H1 (cell line): ENCODE measurements around the gene ANKFY1. TPM values are rescaled to one million over a fixed set of nuclear protein-coding genes. Genes with fewer than 3 reads are reported as not detected.

Source experiments
- CTCF ChIA-PET: fragments of 300-600 bp; sonication (Branson Sonifier 250); formaldehyde crosslinking; loops from one replicate; lab custom pipeline; 2021; ENCODE audit not compliant: partially characterized antibody; lab: Charles Lee
- POLR2A ChIA-PET: fragments of 300-600 bp; sonication (Branson Sonifier 250); formaldehyde crosslinking; loops from one replicate; lab custom pipeline; 2021; ENCODE audit warnings: inconsistent platforms; ENCODE audit not compliant: partially characterized antibody; lab: Charles Lee
- DNase-seq, 2 experiments: peaks; one replicate each; pipeline versions ENCODE4 v3.0.0 to v3.0.0-alpha.2; 2010 to 2022; ENCODE audit warnings: low spot score in 2 of 2, low read depth in 1 of 2, mixed read lengths in 1 of 2
- FAIRE-seq: peaks from 2 replicates; lab custom pipeline; 2011; peaks lifted over from hg19 to GRCh38; lab: Jason Lieb, UNC
- H2AFZ ChIP-seq: 2 replicates; pipeline ENCODE4 v1.8.1; 2012; ENCODE audit warnings: low read length, inconsistent platforms
- H2AK5ac ChIP-seq: 2 replicates; pipeline ENCODE4 v1.6.1; 2013; ENCODE audit warnings: low read depth, low read length
- H2BK120ac ChIP-seq: replicated peaks from 2 replicates; pipeline ENCODE3; 2013; ENCODE audit warnings: low read depth, low read length, inconsistent platforms
- H2BK12ac ChIP-seq: 2 replicates; pipeline ENCODE4 v1.6.1; 2013; ENCODE audit warnings: low read depth, low read length
- H2BK15ac ChIP-seq: 2 replicates; pipeline ENCODE4 v1.6.1; 2013; ENCODE audit warnings: low read length
- H2BK20ac ChIP-seq: 2 replicates; pipeline ENCODE4 v1.6.1; 2013; ENCODE audit warnings: low read length
- H2BK5ac ChIP-seq: 2 replicates; pipeline ENCODE4 v1.6.1; 2013; ENCODE audit warnings: low read depth, low read length
- H3K14ac ChIP-seq: 2 replicates; pipeline ENCODE4 v1.6.1; 2013; ENCODE audit warnings: inconsistent platforms; ENCODE audit not compliant: insufficient read length
- H3K18ac ChIP-seq: 2 replicates; pipeline ENCODE4 v1.6.1; 2013; ENCODE audit warnings: low read length; ENCODE audit errors: extremely low read depth
- H3K23ac ChIP-seq: 2 replicates; pipeline ENCODE4 v1.6.1; 2013; ENCODE audit warnings: inconsistent platforms; ENCODE audit not compliant: insufficient read length
- H3K23me2 ChIP-seq: 2 replicates; pipeline ENCODE4 v1.6.1; 2013; ENCODE audit warnings: low read depth, low read length
- H3K27ac ChIP-seq: 2 replicates; pipeline ENCODE4 v1.6.1; 2011; ENCODE audit warnings: low read depth, low read length, inconsistent platforms
- H3K27me3 ChIP-seq, 4 experiments: replicated peaks in 1 of 4; 1 replicate in 1 of 4; 2 replicates in 3 of 4; pipeline versions ENCODE4 v1.6.1 to v1.8.1; 2011 to 2013; ENCODE audit warnings: low read length in 3 of 4, mild to moderate bottlenecking in 3 of 4, inconsistent platforms in 2 of 4, mixed read lengths in 2 of 4, moderate library complexity in 1 of 4; ENCODE audit not compliant: control insufficient read depth in 3 of 4, insufficient read depth in 3 of 4; ENCODE audit errors: extremely low read depth in 1 of 4
- H3K36me3 ChIP-seq, 4 experiments: 2 replicates each; pipeline versions ENCODE4 v1.6.1 to v1.8.1; 2011 to 2013; ENCODE audit warnings: mild to moderate bottlenecking in 4 of 4, low read length in 3 of 4, moderate library complexity in 2 of 4, control low read depth in 1 of 4, inconsistent platforms in 1 of 4; ENCODE audit not compliant: insufficient read depth in 4 of 4, control insufficient read depth in 2 of 4
- H3K4ac ChIP-seq: replicated peaks from 2 replicates; pipeline ENCODE3; 2013; ENCODE audit warnings: low read length, low read depth, mixed read lengths, inconsistent platforms; ENCODE audit not compliant: insufficient read length
- H3K4me1 ChIP-seq, 4 experiments: replicated peaks in 1 of 4; 1 replicate in 1 of 4; 2 replicates in 3 of 4; pipeline versions ENCODE4 v1.6.1 to v1.8.1; 2011 to 2013; ENCODE audit warnings: low read length in 3 of 4, inconsistent platforms in 2 of 4, mixed read lengths in 1 of 4; ENCODE audit not compliant: insufficient read depth in 4 of 4, control insufficient read depth in 3 of 4
- H3K4me2 ChIP-seq, 2 experiments: 2 replicates each; pipeline versions ENCODE4 v1.6.1 to v1.8.1; 2011 to 2013; ENCODE audit warnings: low read depth in 2 of 2, low read length in 2 of 2, control low read depth in 1 of 2, inconsistent platforms in 1 of 2, mild to moderate bottlenecking in 1 of 2; ENCODE audit not compliant: insufficient read depth in 1 of 2
- H3K4me3 ChIP-seq, 4 experiments: fragments of 200-600, 300-600 bp in 1 of 4; sonication (generic), shearing (Covaris generic), sonication (Bioruptor Twin) in 1 of 4; 2 replicates each; pipeline versions ENCODE4 v1.5.1 to v1.8.1; 2011 to 2016; ENCODE audit warnings: low read length in 4 of 4, low read depth in 3 of 4, control low read depth in 2 of 4, inconsistent platforms in 2 of 4, mild to moderate bottlenecking in 2 of 4, mixed read lengths in 1 of 4, moderate library complexity in 1 of 4; ENCODE audit not compliant: insufficient read depth in 2 of 4; ENCODE audit errors: extremely low read depth in 1 of 4
- H3K56ac ChIP-seq: replicated peaks from 2 replicates; pipeline ENCODE3; 2013; ENCODE audit warnings: low read depth, mild to moderate bottlenecking, mixed read lengths, low read length, inconsistent platforms; ENCODE audit not compliant: insufficient read length
- H3K79me1 ChIP-seq: 2 replicates; pipeline ENCODE4 v1.6.1; 2013; ENCODE audit warnings: low read depth, low read length, control low read depth
- H3K79me2 ChIP-seq, 2 experiments: 2 replicates each; pipeline versions ENCODE4 v1.6.1 to v1.8.1; 2012 to 2013; ENCODE audit warnings: low read length in 2 of 2, mild to moderate bottlenecking in 2 of 2, inconsistent platforms in 1 of 2; ENCODE audit not compliant: insufficient read depth in 2 of 2, control insufficient read depth in 1 of 2
- H3K9ac ChIP-seq, 4 experiments: replicated peaks in 1 of 4; 1 replicate in 1 of 4; 2 replicates in 3 of 4; pipeline versions ENCODE4 v1.6.1 to v1.8.1; 2011 to 2013; ENCODE audit warnings: low read depth in 3 of 4, low read length in 3 of 4, control low read depth in 2 of 4, mild to moderate bottlenecking in 2 of 4, moderate library complexity in 2 of 4, inconsistent platforms in 1 of 4; ENCODE audit errors: extremely low read depth in 1 of 4
- H3K9me3 ChIP-seq, 2 experiments: 2 replicates each; pipeline versions ENCODE4 v1.6.1 to v1.8.1; 2012 to 2013; ENCODE audit warnings: mild to moderate bottlenecking in 2 of 2, moderate library complexity in 2 of 2, control low read depth in 1 of 2, inconsistent platforms in 1 of 2, low read depth in 1 of 2, low read length in 1 of 2, mixed read lengths in 1 of 2; ENCODE audit not compliant: insufficient read depth in 2 of 2
- H4K20me1 ChIP-seq, 2 experiments: replicated peaks in 1 of 2; 2 replicates each; pipeline versions ENCODE3 to v1.8.1; 2011 to 2013; ENCODE audit warnings: inconsistent platforms in 2 of 2, low read length in 2 of 2, mild to moderate bottlenecking in 1 of 2; ENCODE audit not compliant: insufficient read depth in 2 of 2, control insufficient read depth in 1 of 2
- H4K5ac ChIP-seq: 2 replicates; pipeline ENCODE4 v1.6.1; 2013; ENCODE audit warnings: low read length, low read depth, mixed read lengths, inconsistent platforms; ENCODE audit not compliant: insufficient read length
- H4K8ac ChIP-seq: 2 replicates; pipeline ENCODE4 v1.8.0; 2013; ENCODE audit warnings: mild to moderate bottlenecking, moderate library complexity, low read length, inconsistent platforms; ENCODE audit not compliant: insufficient read depth; ENCODE audit errors: extremely low read depth
- H4K91ac ChIP-seq: replicated peaks from 2 replicates; pipeline ENCODE3; 2013; ENCODE audit warnings: low read length, mixed read lengths, inconsistent platforms; ENCODE audit not compliant: insufficient read length
- CEBPB ChIP-seq: IDR thresholded peaks from 2 replicates; pipeline ENCODE4 v1.6.1; 2012; ENCODE audit warnings: low read depth, low read length
- HDAC6 ChIP-seq: IDR thresholded peaks from one replicate; pipeline ENCODE4 v1.7.1; 2012; ENCODE audit warnings: low read depth, mild to moderate bottlenecking, inconsistent platforms, low read length, moderate library complexity
- NRF1 ChIP-seq: IDR thresholded peaks from 2 replicates; pipeline ENCODE4 v1.6.1; 2011; ENCODE audit warnings: mild to moderate bottlenecking, low read depth, low read length, improper control_type of control experiment
- SP1 ChIP-seq: IDR thresholded peaks from 2 replicates; pipeline ENCODE4 v1.6.1; 2011; ENCODE audit warnings: low read depth, low read length
- SP2 ChIP-seq: IDR thresholded peaks from 2 replicates; pipeline ENCODE4 v1.6.1; 2012; ENCODE audit warnings: mild to moderate bottlenecking, low read length, inconsistent platforms
- WGBS, 2 experiments: shearing (Covaris generic) in 1 of 2; methylation state at CpG; one replicate each; pipeline versions ENCODE4 v1.1.6 to v1.1.7; 2013 to 2015; ENCODE audit warnings: low lambda C conversion rate in 2 of 2, mixed read lengths in 2 of 2, inconsistent platforms in 1 of 2, low coverage in 1 of 2, missing lambda C conversion rate in 1 of 2; ENCODE audit not compliant: insufficient replicate concordance in 2 of 2, insufficient coverage in 1 of 2, insufficient read length in 1 of 2; ENCODE audit errors: extremely low coverage in 1 of 2, missing lambda C conversion rate in 1 of 2; 5-methylcytosine and 5-hydroxymethylcytosine counted together
- polyA plus RNA-seq, 7 experiments: library from polyadenylated mRNA; depleted of rRNA in 3 of 7; stranded (reverse) in 5 of 7; unstranded in 2 of 7; fragments of >200 nt in 5 of 7; fragments of 200-250 nt in 2 of 7; gene quantifications; 1 replicate in 5 of 7; 2 replicates in 1 of 7; 4 replicates in 1 of 7; pipeline versions ENCODE4 v1.2.1 to v1.2.3, GENCODE V29; 2011 to 2013; ENCODE audit warnings: missing spikeins in 2 of 7, mixed read lengths in 2 of 7
- total RNA-seq: library from RNA; stranded (reverse); fragmentation: NEBNext Ultra II Directional; extraction: Animal tissue kit (Norgen Biotek cat#: 25700); gene quantifications from 2 replicates; pipeline ENCODE4 v1.2.1, GENCODE V29; 2021

Gene ANKFY1
- total and polyA plus RNA-seq, 2 of the 8 experiments (the other 6 are each of a cell fraction or from before 2014, with no cell fraction given): 28.3 to 45.3 TPM

- CTCF ChIA-PET: interaction anchor here (0.7 to 1.9 kb wide), 2 partner anchors 11 to 17 kb away, joined by 3 to 8 read pairs; no protein-coding TSS in a partner anchor
- 100% methylated on average over 1 of the region's 1 CpG; no CpG with 5 or more reads in 1 of the 2 experiments for WGBS, 2 experiments
- H3K9me3 ChIP-seq: no peaks in the 10 kb centered on the region
- TF ChIP-seq CEBPB (no peak), SP2 (no peak), HDAC6 (no peak), NRF1 (no peak), SP1 (no peak)
Measured at GRCh38 chr17:4293572-4293971, 29.8 kb upstream of the ANKFY1 start.

More at GRCh38 chr17:4293572-4293971, 29.8 kb upstream of the ANKFY1 start:
- H3K23me2 ChIP-seq: no peaks in the 10 kb centered on the region
- H3K79me1 ChIP-seq: peaks cover 4% of the 10 kb centered on the region
- H3K4me2 ChIP-seq: no peak overlapping the region
- peaks cover 0 to 61% (median 11%) of the 10 kb centered on the region in 4 experiments; a peak in 7 of 8 replicates for H3K36me3 ChIP-seq
- no peak overlapping the region for H4K91ac ChIP-seq
- H3K4me3 ChIP-seq: no peak overlapping the region
- H2BK5ac ChIP-seq: no peak overlapping the region
- peaks cover 0 to 4% of the 10 kb centered on the region in 2 experiments for H4K20me1 ChIP-seq
- H3K27ac ChIP-seq: no peak overlapping the region
- H2AK5ac ChIP-seq: no peak overlapping the region
- H2BK120ac ChIP-seq: no peak overlapping the region
- POLR2A ChIA-PET: interaction anchor here (1.2 kb wide), 1 partner anchor 21 kb away, joined by 3 read pairs; no protein-coding TSS in a partner anchor
- H4K8ac ChIP-seq: no peak overlapping the region
- no peaks in the 10 kb centered on the region for H3K27me3 ChIP-seq
- H3K23ac ChIP-seq: no peak overlapping the region
- no peak overlapping the region for H3K4ac ChIP-seq
- no peak overlapping the region for H3K14ac ChIP-seq
- no peak overlapping the region for H3K18ac ChIP-seq
- no peak for DNase-seq
- no peaks in the 10 kb centered on the region for H3K4me1 ChIP-seq
- H4K5ac ChIP-seq: no peak overlapping the region
- H3K79me2 ChIP-seq: peaks cover 0 to 60% of the 10 kb centered on the region in 2 experiments; a peak in 2 of 4 replicates
- no peak overlapping the region for H2BK12ac ChIP-seq
- no peak overlapping the region for H2BK20ac ChIP-seq
- H2BK15ac ChIP-seq: no peak overlapping the region
- FAIRE-seq: no peak
- H3K9ac ChIP-seq: no peak overlapping the region
- H3K56ac ChIP-seq: no peak overlapping the region
- H2AFZ ChIP-seq: no peak overlapping the region
